Astrocyte of the spinal cord (primary cell): Measurements from ENCODE around the gene F3.

Source experiments
- DNase-seq: peaks from one replicate; pipeline ENCODE4 v3.0.0; 2011; ENCODE audit warnings: low read depth, low spot score
- H3K4me3 ChIP-seq: 2 replicates; pipeline ENCODE4 v1.5.1; 2011; ENCODE audit warnings: low read depth, mild to moderate bottlenecking, low read length, moderate library complexity
- CTCF ChIP-seq: IDR thresholded peaks from 2 replicates; pipeline ENCODE4 v1.5.1; 2012; ENCODE audit warnings: low read depth, mild to moderate bottlenecking, low read length, inconsistent platforms
- in situ Hi-C: cut with HindIII; loops from 2 replicates; pipeline ENCODE4 v1.10.0; 2017; ENCODE audit warnings: low sequenced_read_pairs

Gene F3

GRCh38 chr1:94501426-94501825, 40.1 kb downstream of the F3 start:
- in situ Hi-C loops, result no loop called here
- TF ChIP-seq CTCF, result no peak
- no peak overlapping the region for H3K4me3 ChIP-seq
- DNase-seq, result no peak

GRCh38 chr1:94496076-94496755, 45.3 kb downstream of the F3 start:
- TF ChIP-seq CTCF, result no peak
- no peak for DNase-seq
- in situ Hi-C loops, result no loop called here
- H3K4me3 ChIP-seq, result no peak overlapping the region

GRCh38 chr1:94490556-94490955, 51.0 kb downstream of the F3 start:
- no peak overlapping the region for H3K4me3 ChIP-seq
- DNase-seq, result no peak
- no peak for TF ChIP-seq CTCF
- in situ Hi-C loops, result no loop called here

- in situ Hi-C loops, result no loop called here
- H3K4me3 ChIP-seq, result no peak overlapping the region
- no peak for DNase-seq
- TF ChIP-seq CTCF, result no peak
Observed at GRCh38 chr1:94486990-94487389, 54.6 kb downstream of the F3 start.

GRCh38 chr1:94481473-94481933, 60.1 kb downstream of the F3 start:
- DNase-seq, result peak; percentile 70
- in situ Hi-C loops, result no loop called here
- no peak overlapping the region for H3K4me3 ChIP-seq
- peak; percentile 89 for TF ChIP-seq CTCF

GRCh38 chr1:94479682-94480081, 61.9 kb downstream of the F3 start:
- no peak overlapping the region for H3K4me3 ChIP-seq
- in situ Hi-C loops, result no loop called here
- DNase-seq, result no peak
- no peak for TF ChIP-seq CTCF
